Activated CD4-positive, alpha-beta T cell treated with anti-CD3 and anti-CD28 coated beads for 24 hours (primary cell): ENCODE measurements around the gene MCC.
A peak's percentile ranks its signal among the peaks of the same experiment; 100 is the strongest.

Experiments used
- DNase-seq, 2 donors: peaks; one replicate each; pipeline ENCODE4 v3.0.0-alpha.2; 2020; ENCODE audit warnings: low read depth in 2 of 2

MCC gene

DNA sequence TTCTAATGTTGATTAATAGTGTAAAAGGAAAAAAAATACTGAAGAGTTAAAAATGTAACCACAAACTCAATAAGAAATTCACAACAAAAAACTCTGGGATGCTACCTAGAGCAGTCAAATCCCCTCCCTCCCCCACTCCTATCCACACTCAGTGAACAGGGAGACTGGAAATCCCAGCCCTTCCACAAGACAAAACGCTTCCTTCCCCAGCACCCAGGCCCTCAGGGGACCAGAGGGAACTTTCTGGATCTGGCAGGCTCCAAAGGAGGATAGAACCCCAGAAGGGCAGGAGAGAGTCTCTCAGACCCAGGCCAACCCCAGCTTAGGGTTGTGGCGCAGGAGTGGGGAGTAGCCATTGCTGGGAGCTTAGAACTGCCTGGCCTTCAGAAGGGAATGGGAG lies 456.7 kb downstream of the MCC start:
- no peak for DNase-seq

DNA sequence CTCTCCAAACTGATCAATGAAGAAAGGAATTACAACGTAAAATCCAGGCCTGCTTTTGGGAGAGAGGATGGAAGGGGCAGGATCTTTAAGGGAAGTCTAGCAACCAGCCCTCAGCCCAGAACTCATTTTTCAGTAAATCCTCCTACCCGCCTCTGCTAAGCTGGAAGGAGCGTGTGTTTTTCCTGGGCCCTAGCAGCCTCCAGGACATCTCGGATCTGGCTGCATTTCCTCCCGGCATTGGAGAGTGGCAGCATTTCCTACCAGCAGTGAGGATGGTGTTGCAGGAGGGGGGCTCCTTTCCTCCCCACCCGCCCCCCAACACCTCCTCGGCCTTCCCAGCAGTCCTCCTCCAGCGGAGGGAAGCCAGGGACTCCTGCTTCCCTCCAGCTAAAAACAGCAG lies 457.1 kb downstream of the MCC start:
- DNase-seq = no peak

GRCh38 chr5:113029614-113030013 lies 458.6 kb downstream of the MCC start:
- DNase-seq = no peak

- DNase-seq = no peak
Measured at GRCh38 chr5:113027431-113027830, 460.8 kb downstream of the MCC start.

GRCh38 chr5:113027015-113027414 lies 461.2 kb downstream of the MCC start:
- DNase-seq = no peak

DNA sequence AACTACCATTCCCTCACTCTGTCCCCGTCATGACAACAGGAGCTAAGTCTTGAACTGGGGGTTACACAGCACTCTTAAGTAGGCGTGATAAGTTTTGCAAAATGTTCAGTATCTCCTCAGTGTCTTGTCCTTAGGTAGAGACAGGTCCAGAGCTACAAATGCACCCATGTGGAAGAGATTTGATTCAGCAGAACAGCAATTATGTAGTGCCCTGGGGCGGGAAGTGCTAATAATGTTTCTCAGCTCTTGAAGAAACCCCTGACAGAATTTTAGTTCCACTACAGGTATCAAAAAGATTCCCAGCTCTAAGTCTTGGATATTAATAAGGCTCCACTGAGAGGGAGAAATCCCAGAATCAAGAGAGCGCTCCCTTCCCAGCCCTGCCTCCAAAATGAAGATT lies 462.0 kb downstream of the MCC start:
- DNase-seq = no peak

- DNase-seq = no peak
Measured at GRCh38 chr5:113025596-113025995, 462.7 kb downstream of the MCC start.

GRCh38 chr5:113024076-113024697 lies 464.1 kb downstream of the MCC start:
- no peak for DNase-seq

DNA sequence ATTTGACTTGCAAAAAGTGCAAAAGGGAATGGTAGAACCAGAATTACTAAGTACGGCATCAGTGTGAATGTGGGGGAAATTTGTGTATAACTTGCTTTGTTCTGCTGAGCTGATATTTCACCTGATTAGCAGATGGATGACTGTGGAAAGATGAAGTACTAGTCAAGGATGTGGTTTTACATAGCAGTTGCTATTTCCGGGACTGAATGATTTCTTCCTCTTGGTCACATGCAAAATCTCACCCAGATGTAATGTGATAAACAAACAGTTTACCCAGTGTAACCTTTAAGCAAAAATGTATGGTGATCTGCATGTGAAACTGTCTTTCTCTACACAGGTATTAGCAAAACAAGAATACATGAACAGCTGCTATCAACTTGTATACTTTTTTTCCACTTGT lies 465.6 kb downstream of the MCC start:
- peak in 1 of 2 donors; percentile 3 for DNase-seq

DNA sequence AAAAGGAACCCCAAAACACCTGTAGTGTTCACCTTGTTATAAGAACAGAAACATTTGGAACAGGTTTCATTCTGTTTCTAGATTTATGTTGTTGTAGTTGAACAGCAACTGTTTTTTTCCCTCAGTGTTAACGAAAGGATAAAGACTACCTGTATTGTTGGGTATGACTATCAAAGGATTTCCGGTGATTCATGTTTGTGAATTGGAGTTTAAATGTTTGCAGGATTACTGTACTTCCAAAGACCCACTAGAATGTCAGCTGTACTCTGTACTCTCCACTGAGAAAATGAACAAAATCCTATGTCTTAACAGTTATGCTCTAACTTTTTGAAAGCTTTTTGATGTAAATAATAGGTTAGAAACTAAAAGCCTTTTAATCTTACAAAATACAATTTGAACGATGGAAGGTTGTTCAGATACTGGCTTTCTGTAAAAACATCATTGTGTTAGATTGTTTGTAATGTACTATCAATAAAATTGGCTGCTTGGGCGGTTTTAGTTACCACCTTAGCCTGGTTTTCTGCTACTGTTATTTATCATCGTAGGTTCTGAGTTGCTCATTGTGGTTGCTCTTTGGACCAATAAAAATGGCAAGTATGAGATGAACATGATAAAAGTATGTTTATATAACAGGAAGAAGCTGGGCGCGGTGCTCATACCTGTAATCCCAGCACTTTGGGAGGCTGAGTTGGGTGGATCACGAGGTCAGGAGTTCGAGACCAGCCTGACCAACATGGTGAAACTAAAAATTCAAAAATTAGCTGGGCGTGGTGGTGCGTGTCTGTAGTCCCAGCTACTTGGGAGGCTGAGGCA lies 467.6 kb downstream of the MCC start:
- DNase-seq = no peak

DNA sequence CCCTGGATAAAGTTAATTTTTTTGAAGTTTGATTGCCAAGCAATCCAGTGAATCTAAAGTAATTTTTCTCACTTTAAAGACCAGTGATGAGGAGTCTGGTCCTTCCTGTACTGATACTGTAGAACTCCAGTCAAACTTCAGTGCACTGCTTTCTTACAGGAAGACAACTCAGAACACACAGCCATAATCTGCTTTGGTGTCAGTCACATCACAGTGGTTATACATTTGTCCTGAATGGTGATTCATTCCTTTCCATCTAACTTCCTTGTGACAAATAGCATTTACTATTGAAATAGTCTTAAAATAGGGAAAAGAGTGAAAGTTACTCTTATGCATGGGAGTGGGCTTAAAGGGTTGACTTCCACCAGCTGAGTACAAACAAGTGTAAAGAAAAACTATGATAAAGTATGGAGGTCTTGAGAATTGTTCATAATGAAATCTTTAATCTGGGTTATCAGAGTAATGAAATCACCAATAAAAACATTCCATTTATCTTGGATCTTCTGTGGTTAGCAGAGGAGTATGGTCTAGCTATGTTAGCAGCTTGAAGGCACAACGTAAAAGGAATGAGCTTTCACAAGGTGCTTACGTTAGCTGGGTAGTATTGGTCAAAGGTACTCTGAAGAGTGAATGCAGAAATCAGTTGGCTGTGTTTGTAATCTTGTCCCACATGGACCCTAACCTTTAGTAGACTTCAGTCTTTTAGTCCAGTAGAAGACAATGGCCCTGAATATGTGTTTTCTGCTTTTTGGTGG lies 470.2 kb downstream of the MCC start:
- DNase-seq = no peak

DNA sequence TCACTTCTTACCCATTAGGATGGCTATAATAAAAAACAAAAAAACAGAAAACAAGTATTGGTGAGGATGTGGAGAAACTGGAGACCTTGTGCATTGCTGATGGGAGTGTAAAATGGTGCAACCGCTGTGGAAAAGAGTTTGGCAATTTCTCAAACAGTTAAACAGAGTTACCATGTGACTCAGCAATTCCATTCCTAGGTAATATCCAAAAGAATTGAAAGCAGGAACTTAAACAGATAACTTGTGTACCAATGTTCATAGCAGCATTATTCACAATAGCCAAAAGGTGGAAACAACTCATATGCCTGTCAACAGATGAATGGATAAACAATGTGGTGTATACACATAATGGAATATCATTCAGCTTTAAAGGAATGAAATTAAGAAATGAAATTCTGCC lies 482.8 kb downstream of the MCC start:
- no peak for DNase-seq

DNA sequence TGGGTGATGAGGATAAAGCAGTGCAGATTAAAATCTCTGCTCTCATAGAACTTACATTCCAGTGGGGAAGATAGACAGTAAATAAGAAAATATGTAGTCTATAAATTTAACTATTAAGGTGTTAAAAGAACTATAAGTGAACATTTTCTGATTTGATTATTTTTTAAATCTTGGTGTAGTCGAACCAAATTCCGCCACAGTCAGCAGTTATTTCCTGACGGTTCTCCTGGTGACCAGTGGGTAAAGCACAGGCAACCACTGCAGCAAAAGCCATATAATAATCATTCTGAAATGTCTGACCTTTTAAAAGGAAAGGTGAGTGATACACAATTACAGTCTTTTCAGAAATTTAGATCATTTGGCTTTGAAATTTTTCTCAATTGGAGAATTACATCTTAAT lies 484.5 kb downstream of the MCC start:
- no peak for DNase-seq

DNA sequence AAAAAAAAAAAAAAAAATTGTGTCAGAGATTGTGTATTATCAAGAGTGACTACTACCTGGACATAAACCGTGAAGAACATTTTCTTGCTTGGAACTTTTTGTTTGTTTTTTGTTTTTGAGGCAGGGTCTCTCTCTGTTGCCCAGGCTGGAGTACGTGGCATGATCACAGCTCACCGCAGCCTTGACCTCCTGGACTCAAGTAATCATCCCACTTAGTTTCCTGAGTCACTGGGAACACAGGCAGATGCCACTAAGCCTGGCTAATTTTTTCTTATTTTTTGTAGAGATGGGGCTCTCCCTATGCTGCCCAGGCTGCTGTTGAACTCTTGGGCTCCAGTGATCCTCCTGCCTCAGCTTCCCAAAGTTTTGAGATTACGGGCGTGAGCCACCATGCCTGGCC lies 485.8 kb downstream of the MCC start:
- no peak for DNase-seq

- no peak for DNase-seq
Measured at GRCh38 chr5:113000466-113000865, 487.8 kb downstream of the MCC start.

- DNase-seq = no peak
Measured at GRCh38 chr5:112998296-112998695, 490.0 kb downstream of the MCC start.

DNA sequence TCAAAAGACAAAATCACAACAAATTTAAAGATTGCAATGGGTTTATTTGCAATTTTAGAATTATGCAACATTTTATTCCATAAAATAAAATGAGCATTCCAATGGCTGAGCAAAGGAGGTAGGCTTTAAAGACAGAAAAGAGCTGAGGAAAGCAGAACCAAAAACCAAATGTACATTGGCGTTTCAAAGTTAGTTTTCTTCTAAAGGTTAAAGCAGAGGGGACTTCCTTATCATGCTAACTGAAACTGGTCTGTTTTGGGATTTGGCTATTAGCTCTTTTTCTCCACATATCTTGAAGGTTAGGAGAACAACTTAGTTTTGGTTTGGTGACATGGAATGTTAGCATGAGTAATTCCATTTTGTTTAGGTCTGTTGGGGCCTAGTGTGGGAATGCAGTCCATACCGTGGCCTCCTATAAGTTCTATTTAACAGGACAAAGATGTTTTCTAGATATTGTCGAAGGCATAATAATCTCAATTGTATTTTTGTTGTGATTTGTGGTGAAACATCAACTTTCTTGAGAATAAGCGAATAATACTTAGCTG lies 491.4 kb downstream of the MCC start:
- no peak for DNase-seq

GRCh38 chr5:112995764-112996618 lies 492.3 kb downstream of the MCC start:
- peak; percentile 67 to 72 for DNase-seq

GRCh38 chr5:112986224-112986623 lies 502.0 kb downstream of the MCC start:
- DNase-seq = no peak

DNA sequence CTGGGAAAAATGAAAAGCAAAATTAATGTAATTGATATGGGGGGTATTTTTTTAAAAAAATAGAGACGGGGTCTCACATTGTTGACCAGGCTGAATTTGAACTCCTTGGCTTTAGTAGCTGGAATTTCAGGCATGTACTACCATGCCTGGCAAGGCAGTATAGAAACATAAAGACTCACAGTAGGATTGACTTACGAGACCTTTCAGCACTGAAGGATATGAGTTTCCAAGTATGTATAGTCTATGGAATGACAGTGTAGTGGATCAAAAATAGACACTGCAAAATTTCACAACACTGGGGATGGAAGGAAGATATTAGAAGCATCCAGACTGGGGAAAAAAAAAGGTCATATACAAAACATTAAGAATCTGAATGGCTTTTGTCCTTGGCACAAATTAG lies 504.9 kb downstream of the MCC start:
- no peak for DNase-seq

- no peak for DNase-seq
Measured at GRCh38 chr5:112979723-112980122, 508.5 kb downstream of the MCC start.

DNA sequence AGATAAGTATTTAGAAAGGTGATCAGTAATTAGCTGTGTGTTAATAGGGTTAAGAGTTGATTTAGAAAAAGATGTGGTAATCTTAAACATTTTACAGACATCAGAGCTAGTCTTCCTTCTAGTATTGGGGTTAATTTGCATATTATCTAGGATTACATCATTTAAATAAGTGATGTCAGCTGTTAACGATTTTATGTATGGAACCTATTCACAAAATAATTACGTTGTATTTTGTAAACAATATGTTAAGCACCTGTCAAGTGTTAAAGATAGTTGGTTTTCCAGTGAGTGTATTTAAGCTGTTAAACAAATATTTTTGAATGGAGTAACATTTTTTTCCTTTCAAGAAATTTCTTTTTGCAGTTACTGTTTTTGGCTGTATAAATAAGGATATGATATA lies 509.4 kb downstream of the MCC start:
- DNase-seq = no peak
